GM21723 (cell line): ENCODE measurements around the gene HCN3.

Experiments
- ATAC-seq: cut with Tn5 transposase; IDR thresholded peaks from one replicate; pipeline ENCODE4 v1.9.1; 2021; ENCODE audit warnings: mild to moderate bottlenecking, moderate library complexity; ENCODE audit not compliant: unreplicated experiment

Gene HCN3

GRCh38 chr1:155308493-155309422, 31.5 kb downstream of the HCN3 start, which contains the start of gene FDPS:
FDPS (plus strand) TSS chr1:155308866; CDS start chr1:155309790, 924 bp downstream.
- ATAC-seq, result peak; percentile 96

- no peak for ATAC-seq
Measured at GRCh38 chr1:155309423-155310021, 32.3 kb downstream of the HCN3 start.

- no peak for ATAC-seq
Measured at GRCh38 chr1:155313261-155313660, 36.0 kb downstream of the HCN3 start.

GRCh38 chr1:155316922-155317321, 39.7 kb downstream of the HCN3 start:
- ATAC-seq, result no peak

GRCh38 chr1:155318082-155318481, 40.8 kb downstream of the HCN3 start:
- ATAC-seq, result no peak

- no peak for ATAC-seq
Measured at GRCh38 chr1:155319536-155319935, 42.3 kb downstream of the HCN3 start.

GRCh38 chr1:155320252-155320651, 43.0 kb downstream of the HCN3 start:
- ATAC-seq, result no peak

- ATAC-seq, result no peak
Measured at GRCh38 chr1:155320661-155321617, 43.7 kb downstream of the HCN3 start, which contains the start of gene RUSC1. RUSC1 (plus strand) TSS chr1:155320894; CDS start chr1:155321774, 880 bp downstream.

- no peak for ATAC-seq
Measured at GRCh38 chr1:155321639-155322503, 44.6 kb downstream of the HCN3 start.

GRCh38 chr1:155322571-155322952, 45.3 kb downstream of the HCN3 start:
- no peak for ATAC-seq

- peak; percentile 40 for ATAC-seq
Measured at GRCh38 chr1:155322953-155323728, 45.9 kb downstream of the HCN3 start.

- peak; percentile 44 for ATAC-seq
Measured at GRCh38 chr1:155323729-155324036, 46.4 kb downstream of the HCN3 start.

- peak; percentile 70 for ATAC-seq
Measured at GRCh38 chr1:155324037-155324716, 46.9 kb downstream of the HCN3 start.

- no peak for ATAC-seq
Measured at GRCh38 chr1:155324717-155325602, 47.7 kb downstream of the HCN3 start.

GRCh38 chr1:155325603-155325893, 48.3 kb downstream of the HCN3 start:
- ATAC-seq, result no peak

GRCh38 chr1:155326020-155326526, 48.8 kb downstream of the HCN3 start:
- no peak for ATAC-seq

GRCh38 chr1:155326631-155327037, 49.4 kb downstream of the HCN3 start:
- ATAC-seq, result no peak

- ATAC-seq, result no peak
Measured at GRCh38 chr1:155327981-155328380, 50.7 kb downstream of the HCN3 start.
